ENCODE data around the gene TYRO3.
A peak's percentile ranks its signal among the peaks of the same experiment; 100 is the strongest.

TYRO3 gene

DNA sequence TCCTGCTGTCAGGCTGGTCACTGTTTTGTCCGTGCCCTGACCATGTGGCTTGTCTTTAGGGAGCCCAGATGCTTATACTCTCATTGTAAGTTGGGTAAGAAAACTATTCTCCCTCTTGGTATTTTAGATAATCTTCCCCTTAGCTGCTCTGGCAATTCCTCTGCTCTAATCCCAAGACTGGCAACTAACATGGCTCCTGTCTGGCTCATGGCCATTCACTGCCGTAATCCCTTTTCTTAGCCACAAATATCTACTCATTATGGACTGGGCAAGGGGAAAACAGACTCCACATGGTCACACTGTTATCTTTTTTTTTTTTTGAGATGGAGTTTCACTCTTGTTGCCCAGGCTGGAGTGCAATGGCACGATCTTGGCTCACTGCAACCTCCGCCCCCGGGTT is 38.8 kb downstream of the TYRO3 start:
- in situ Hi-C loops (cut with HindIII; ENCODE audit: low sequenced_read_pairs), result no loop called here
- TF ChIP-seq, protein P1, sequence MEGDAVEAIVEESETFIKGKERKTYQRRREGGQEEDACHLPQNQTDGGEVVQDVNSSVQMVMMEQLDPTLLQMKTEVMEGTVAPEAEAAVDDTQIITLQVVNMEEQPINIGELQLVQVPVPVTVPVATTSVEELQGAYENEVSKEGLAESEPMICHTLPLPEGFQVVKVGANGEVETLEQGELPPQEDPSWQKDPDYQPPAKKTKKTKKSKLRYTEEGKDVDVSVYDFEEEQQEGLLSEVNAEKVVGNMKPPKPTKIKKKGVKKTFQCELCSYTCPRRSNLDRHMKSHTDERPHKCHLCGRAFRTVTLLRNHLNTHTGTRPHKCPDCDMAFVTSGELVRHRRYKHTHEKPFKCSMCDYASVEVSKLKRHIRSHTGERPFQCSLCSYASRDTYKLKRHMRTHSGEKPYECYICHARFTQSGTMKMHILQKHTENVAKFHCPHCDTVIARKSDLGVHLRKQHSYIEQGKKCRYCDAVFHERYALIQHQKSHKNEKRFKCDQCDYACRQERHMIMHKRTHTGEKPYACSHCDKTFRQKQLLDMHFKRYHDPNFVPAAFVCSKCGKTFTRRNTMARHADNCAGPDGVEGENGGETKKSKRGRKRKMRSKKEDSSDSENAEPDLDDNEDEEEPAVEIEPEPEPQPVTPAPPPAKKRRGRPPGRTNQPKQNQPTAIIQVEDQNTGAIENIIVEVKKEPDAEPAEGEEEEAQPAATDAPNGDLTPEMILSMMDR (IDR thresholded peaks at IDR 0.05; ENCODE audit: low read depth, low read length, missing control alignments), result no peak
- no peak overlapping the region for H3K4me3 ChIP-seq (ENCODE audit: low read depth, low read length)
- no peak for DNase-seq (ENCODE audit: low read depth)

DNA sequence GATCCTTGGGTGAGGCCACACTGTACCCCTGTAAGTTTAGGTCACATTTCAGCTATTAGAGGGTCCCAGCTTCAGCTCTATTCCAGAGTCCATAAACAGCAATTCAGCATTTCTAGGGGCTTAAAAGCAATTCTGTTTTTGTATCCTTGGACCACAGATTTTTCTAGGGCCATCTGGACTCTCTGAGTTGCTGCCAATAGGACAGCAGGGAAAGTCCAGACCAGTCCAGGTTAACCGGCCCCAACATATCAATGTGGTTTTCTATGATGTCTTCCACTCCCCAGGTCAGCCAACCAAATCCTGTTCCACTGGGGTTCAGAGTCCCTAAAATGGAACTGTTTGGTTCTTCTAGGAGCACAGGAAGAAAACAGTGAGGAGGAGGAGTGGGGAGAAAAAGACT is 40.0 kb downstream of the TYRO3 start:
- TF ChIP-seq, protein P1 (IDR thresholded peaks at IDR 0.05; ENCODE audit: low read depth, low read length, missing control alignments), result no peak
- no peak for DNase-seq (ENCODE audit: low read depth)
- no peak overlapping the region for H3K4me3 ChIP-seq (ENCODE audit: low read depth, low read length)
- in situ Hi-C loops (cut with HindIII; ENCODE audit: low sequenced_read_pairs), result no loop called here

DNA sequence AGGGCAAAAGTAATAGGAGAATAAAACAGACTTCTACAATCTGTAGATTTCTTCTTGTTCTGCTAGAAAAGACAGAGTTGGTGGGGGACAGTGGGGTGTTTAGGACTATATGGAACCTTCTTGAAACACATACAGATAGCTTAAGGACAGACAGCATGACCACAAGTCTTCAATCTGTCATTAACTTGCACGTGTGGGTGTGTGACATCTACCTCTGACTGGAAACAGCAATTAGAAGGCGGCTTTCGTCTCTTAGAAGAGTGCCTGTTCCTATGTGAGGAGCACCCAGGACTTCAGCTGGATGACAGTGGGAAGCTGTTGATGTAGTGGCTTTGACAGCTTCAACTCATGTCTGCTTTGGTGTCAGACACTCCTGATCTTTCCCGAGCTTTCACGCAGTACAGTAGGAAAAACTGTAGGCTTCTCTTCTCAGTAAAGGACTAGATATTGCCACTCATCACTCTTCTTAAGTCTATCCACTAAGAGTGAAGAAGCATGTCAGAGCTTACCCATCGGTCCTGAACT is 44.5 kb downstream of the TYRO3 start:
- H3K4me3 ChIP-seq (ENCODE audit: low read depth, low read length), result no peak overlapping the region
- TF ChIP-seq, protein P1 (IDR thresholded peaks at IDR 0.05; ENCODE audit: low read depth, low read length, missing control alignments), result no peak
- in situ Hi-C loops (cut with HindIII; ENCODE audit: low sequenced_read_pairs), result no loop called here
- DNase-seq (ENCODE audit: low read depth), result no peak

DNA sequence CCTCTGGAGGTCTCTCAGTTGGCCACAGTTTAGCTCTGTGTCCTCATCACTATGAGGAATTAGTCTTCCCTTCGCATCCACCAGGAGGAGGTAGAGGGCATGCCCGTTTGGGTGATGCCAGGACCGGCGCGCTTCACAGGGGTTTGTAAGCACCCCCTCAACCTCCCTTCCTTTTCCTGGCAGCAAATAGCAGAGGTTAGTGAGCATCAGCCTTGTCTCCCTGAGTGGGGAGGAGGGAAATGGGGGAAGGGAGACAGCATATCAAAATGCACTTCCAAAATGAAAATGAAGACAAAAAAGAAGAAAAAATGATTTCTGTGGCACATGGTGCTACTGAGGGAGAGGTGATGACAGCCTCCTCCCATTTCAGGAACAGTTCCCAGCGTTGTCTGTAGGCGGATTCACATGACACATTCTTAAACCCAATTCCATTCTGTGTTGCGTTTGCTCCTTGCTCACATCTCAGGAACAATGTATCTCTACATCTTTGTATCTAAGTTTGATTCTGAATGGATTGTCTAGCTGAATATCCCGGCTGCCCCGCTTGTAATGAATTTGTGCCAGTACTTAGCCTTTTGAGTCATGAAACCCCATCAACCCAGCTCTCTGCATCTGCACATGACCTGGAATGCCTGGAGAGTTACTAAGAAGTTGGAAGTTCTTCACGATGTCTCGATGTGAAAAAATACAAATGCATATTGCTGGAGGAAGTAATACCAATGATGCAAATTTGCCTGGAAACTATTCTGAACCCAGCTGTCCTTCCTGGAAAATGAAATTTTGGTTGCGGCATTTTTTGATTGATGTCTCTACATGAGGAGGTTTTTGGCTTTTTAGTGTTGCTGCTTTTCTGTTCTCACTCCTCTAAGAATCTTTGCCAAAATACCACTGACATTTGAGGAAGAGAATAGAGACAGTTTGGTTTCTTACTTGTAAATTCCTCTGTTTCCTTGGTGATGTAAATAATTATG is 45.2 kb downstream of the TYRO3 start:
- in situ Hi-C loops (cut with HindIII; ENCODE audit: low sequenced_read_pairs), result no loop called here
- peak overlapping the region; percentile 22 for H3K4me3 ChIP-seq (ENCODE audit: low read depth, low read length)
- TF ChIP-seq, protein P1 (IDR thresholded peaks at IDR 0.05; ENCODE audit: low read depth, low read length, missing control alignments), result peak; percentile 89
- DNase-seq (ENCODE audit: low read depth), result peak; percentile 54

DNA sequence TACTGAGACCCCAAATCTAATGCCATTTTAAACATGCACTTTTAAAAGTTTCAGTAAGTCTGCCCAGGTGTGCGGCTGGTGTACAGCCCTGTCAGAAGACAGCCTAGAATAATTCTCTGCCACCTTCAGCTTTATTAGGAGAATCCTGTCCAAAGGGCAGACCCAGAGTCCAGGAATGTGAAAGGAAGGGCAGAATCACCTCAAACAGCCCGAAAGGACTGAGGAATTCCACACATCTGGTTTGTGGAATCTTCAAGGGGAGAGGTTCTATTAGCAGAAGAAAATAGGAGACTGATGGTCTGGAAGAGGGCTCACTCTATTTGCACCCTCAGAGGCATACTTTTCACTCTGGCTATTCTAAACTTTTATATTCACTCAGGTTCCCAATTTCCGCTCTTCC is 46.6 kb downstream of the TYRO3 start:
- DNase-seq (ENCODE audit: low read depth), result no peak
- in situ Hi-C loops (cut with HindIII; ENCODE audit: low sequenced_read_pairs), result no loop called here

DNA sequence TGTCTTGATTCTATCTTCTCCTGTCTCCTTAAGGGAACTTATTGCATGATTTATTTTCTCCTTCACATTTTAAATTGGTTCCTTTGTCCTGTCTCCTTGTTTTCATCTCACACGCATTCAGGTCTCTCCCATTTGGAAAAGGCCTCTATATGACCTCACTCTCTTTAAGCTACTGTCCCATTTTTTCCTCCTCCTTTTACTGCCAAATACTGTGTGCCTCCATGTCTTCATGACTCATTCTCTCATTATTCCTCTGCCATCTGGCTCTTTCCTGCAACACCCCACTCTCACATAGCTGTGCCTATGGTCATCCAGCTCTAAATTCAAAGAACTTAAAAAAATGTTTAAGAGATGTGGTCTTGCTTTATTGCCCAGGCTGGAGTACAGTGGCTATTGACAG is 48.0 kb downstream of the TYRO3 start:
- TF ChIP-seq, protein P1 (IDR thresholded peaks at IDR 0.05; ENCODE audit: low read depth, low read length, missing control alignments), result no peak
- peak; percentile 78 for DNase-seq (ENCODE audit: low read depth)
- H3K4me3 ChIP-seq (ENCODE audit: low read depth, low read length), result no peak overlapping the region
- in situ Hi-C loops (cut with HindIII; ENCODE audit: low sequenced_read_pairs), result no loop called here

More for the DNA sequence above, 46.6 kb downstream of the TYRO3 start:
- no peak overlapping the region for H3K4me3 ChIP-seq (ENCODE audit: low read depth, low read length)
- TF ChIP-seq, protein P1 (IDR thresholded peaks at IDR 0.05; ENCODE audit: low read depth, low read length, missing control alignments), result no peak

Measured in astrocyte of the cerebellum (primary cell).